CD4-positive, alpha-beta T cell treated with Interferon gamma for 1 hour (primary cell): ENCODE measurements around the gene FGF11.

Source experiments
- DNase-seq: peaks from one replicate; pipeline ENCODE4 v3.0.0-alpha.2; 2020

FGF11 gene

GRCh38 chr17:7439462-7440112, at the start of gene FGF11:
Gene FGF11, plus strand, starts transcription at chr17:7439512. Its CDS starts 109 bp downstream, at chr17:7439621.
- no peak for DNase-seq

GRCh38 chr17:7389924-7390910, 49.1 kb upstream of the FGF11 start:
- no peak for DNase-seq

GRCh38 chr17:7391307-7391706, 48.0 kb upstream of the FGF11 start:
- no peak for DNase-seq

- DNase-seq = no peak
Measured at GRCh38 chr17:7392696-7393612, 46.4 kb upstream of the FGF11 start.

- peak; percentile 80 for DNase-seq
Measured at GRCh38 chr17:7393613-7394451, 45.5 kb upstream of the FGF11 start.

- DNase-seq = peak; percentile 81
Measured at GRCh38 chr17:7394452-7395191, 44.7 kb upstream of the FGF11 start, which contains the start of gene PLSCR3. Gene PLSCR3, minus strand, starts transcription at chr17:7394525. Its CDS starts 415 bp downstream, at chr17:7394110.

- no peak for DNase-seq
Measured at GRCh38 chr17:7396147-7396546, 43.2 kb upstream of the FGF11 start.

GRCh38 chr17:7398612-7399011, 40.7 kb upstream of the FGF11 start:
- no peak for DNase-seq

GRCh38 chr17:7403043-7403726, 36.1 kb upstream of the FGF11 start:
- peak; percentile 4 for DNase-seq

- no peak for DNase-seq
Measured at GRCh38 chr17:7403727-7403976, 35.7 kb upstream of the FGF11 start.

- DNase-seq = peak; percentile 97
Measured at GRCh38 chr17:7403977-7404736, 35.2 kb upstream of the FGF11 start, which contains the start of gene TMEM256. Gene TMEM256, minus strand, starts transcription at chr17:7404097. Its CDS starts 13 bp downstream, at chr17:7404084.

GRCh38 chr17:7404737-7405349, 34.5 kb upstream of the FGF11 start:
- DNase-seq = peak; percentile 72

- DNase-seq = no peak
Measured at GRCh38 chr17:7405350-7406234, 33.7 kb upstream of the FGF11 start.

- DNase-seq = no peak
Measured at GRCh38 chr17:7406235-7406825, 33.0 kb upstream of the FGF11 start.

- no peak for DNase-seq
Measured at GRCh38 chr17:7407082-7407481, 32.2 kb upstream of the FGF11 start.

GRCh38 chr17:7407485-7408251, 31.6 kb upstream of the FGF11 start, which contains the start of gene NLGN2:
Gene NLGN2, plus strand, starts transcription at chr17:7407845. Its CDS starts 411 bp downstream, at chr17:7408256.
- DNase-seq = no peak

- peak; percentile 48 for DNase-seq
Measured at GRCh38 chr17:7408252-7408727, 31.0 kb upstream of the FGF11 start.
